BJ (cell line): ENCODE measurements around the gene ARF3. TPM values are rescaled to one million over a fixed set of nuclear protein-coding genes. Genes with fewer than 3 reads are reported as not detected.

Experiments
- CTCF ChIA-PET: fragments of 350-600 bp; formaldehyde crosslinking; extraction: SDS; loops from one replicate; lab custom pipeline; 2021; ENCODE audit warnings: antibody characterized with exemption, inconsistent platforms; lab: Yijun Ruan, JAX
- POLR2A ChIA-PET: fragments of 300-600 bp; sonication (Branson Sonifier 250); formaldehyde crosslinking; extraction: SDS; loops from one replicate; lab custom pipeline; 2021; ENCODE audit warnings: antibody characterized with exemption; lab: Charles Lee
- DNase-seq: peaks from one replicate; pipeline ENCODE4 v3.0.0-alpha.2; 2011; ENCODE audit warnings: low read depth
- H3K27me3 ChIP-seq: 2 replicates; pipeline ENCODE4 v1.6.0; 2011; ENCODE audit warnings: low read length; ENCODE audit not compliant: control insufficient read depth, insufficient read depth
- H3K36me3 ChIP-seq: 2 replicates; pipeline ENCODE4 v1.5.1; 2011; ENCODE audit warnings: low read length; ENCODE audit not compliant: control insufficient read depth, insufficient read depth
- H3K4me3 ChIP-seq: 2 replicates; pipeline ENCODE4 v1.5.1; 2011; ENCODE audit warnings: low read depth, mild to moderate bottlenecking, control low read depth, low read length
- polyA plus RNA-seq: library from polyadenylated mRNA; depleted of rRNA; stranded (reverse); fragments of >200 nt; gene quantifications from 2 replicates; pipeline ENCODE4 v1.2.3, GENCODE V29; 2011; rRNA removed
- small RNA-seq: library from RNA; depleted of rRNA; stranded (forward); fragments of <200 nt; gene quantifications from one replicate; pipeline ENCODE3, GENCODE V24; 2012; ENCODE audit warnings: low replicate concordance, low read depth; ENCODE audit not compliant: insufficient read length
- TF ChIP-seq, protein P1 (sequence below): IDR thresholded peaks from 2 replicates; pipeline ENCODE4 v1.5.1; 2011; ENCODE audit warnings: low read depth, mild to moderate bottlenecking, control low read depth, inconsistent platforms, low read length, moderate library complexity; ENCODE audit not compliant: insufficient read depth

The ARF3 gene
- polyA plus RNA-seq, 1 experiment: 292 TPM

DNA sequence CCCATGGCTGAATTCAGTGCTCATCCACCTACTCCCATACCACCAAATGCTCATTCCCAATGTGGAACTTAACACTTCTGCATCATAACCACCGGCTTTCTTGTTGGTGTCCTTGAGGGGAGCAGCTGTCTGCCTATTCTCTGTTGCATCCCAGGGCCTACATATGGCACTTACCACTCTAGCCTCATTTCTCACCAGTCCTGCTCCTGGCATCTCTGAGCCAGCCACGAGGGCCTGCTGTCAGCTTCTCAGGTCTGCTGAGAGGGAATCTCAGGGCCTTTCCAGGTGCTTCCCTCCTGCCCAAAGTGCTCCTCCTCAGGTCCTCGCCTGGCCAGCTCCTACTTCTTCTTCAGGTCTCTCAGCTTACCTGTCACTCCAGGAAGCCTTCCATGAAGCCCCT, 67.6 kb downstream of the ARF3 start:
- Histone ChIP-seq H3K4me3 (no peak overlapping the region), H3K27me3 (peaks cover 5% of the 10 kb centered on the region; the same call in 1 of the 2 replicates), H3K36me3 (no peaks in the 10 kb centered on the region)
- no peak for DNase-seq
- CTCF ChIA-PET: interaction anchor here (0.9 to 5.2 kb wide), 19 partner anchors 8 to 146 kb away, joined by 3 to 243 read pairs (median 4); partner anchors contain the start of genes ADCY6, DDX23 and RND1
- TF ChIP-seq, protein P1, sequence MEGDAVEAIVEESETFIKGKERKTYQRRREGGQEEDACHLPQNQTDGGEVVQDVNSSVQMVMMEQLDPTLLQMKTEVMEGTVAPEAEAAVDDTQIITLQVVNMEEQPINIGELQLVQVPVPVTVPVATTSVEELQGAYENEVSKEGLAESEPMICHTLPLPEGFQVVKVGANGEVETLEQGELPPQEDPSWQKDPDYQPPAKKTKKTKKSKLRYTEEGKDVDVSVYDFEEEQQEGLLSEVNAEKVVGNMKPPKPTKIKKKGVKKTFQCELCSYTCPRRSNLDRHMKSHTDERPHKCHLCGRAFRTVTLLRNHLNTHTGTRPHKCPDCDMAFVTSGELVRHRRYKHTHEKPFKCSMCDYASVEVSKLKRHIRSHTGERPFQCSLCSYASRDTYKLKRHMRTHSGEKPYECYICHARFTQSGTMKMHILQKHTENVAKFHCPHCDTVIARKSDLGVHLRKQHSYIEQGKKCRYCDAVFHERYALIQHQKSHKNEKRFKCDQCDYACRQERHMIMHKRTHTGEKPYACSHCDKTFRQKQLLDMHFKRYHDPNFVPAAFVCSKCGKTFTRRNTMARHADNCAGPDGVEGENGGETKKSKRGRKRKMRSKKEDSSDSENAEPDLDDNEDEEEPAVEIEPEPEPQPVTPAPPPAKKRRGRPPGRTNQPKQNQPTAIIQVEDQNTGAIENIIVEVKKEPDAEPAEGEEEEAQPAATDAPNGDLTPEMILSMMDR: no peak
- POLR2A ChIA-PET: no interaction called here

Small RNA genes lying within 50 kb of the gene (small RNA-seq; reads per million reads assigned to genes)
- gene AC073610.1: not detected
- gene RNU6-600P: not detected
- not detected for gene RNU6-940P

Other genes starting within 250 kb of the ARF3 start
- gene CCNT1, start 240.8 kb downstream of the ARF3 start, polyA plus RNA-seq: 16.9 and 29.4 TPM in 2 replicates
- gene ADCY6, start 168.4 kb downstream of the ARF3 start, polyA plus RNA-seq: 27.8 and 37.9 TPM in 2 replicates
- 24.2 and 48.2 TPM in 2 replicates for gene CACNB3, start 139.0 kb downstream of the ARF3 start, polyA plus RNA-seq
- gene DDX23, start 105.3 kb downstream of the ARF3 start, polyA plus RNA-seq: 54.5 and 59.4 TPM in 2 replicates
- gene RND1, start 91.6 kb downstream of the ARF3 start, polyA plus RNA-seq: 0.31 and 0.72 TPM in 2 replicates
- 100 and 134 TPM in 2 replicates for gene FKBP11, start 32.0 kb downstream of the ARF3 start, polyA plus RNA-seq
- gene WNT10B, start 14.2 kb upstream of the ARF3 start, polyA plus RNA-seq: 0.63 and 0.76 TPM in 2 replicates
- not detected in 2 replicates for gene WNT1, start 20.8 kb upstream of the ARF3 start, polyA plus RNA-seq
- gene DDN, start 41.9 kb upstream of the ARF3 start, polyA plus RNA-seq: 0.02 and 0.07 TPM in 2 replicates
- 94.1 and 127 TPM in 2 replicates for gene PRKAG1, start 61.3 kb upstream of the ARF3 start, polyA plus RNA-seq
- gene KMT2D, start 103.3 kb upstream of the ARF3 start, polyA plus RNA-seq: 8.2 and 9.7 TPM in 2 replicates
- 0.82 and 1.3 TPM in 2 replicates for gene RHEBL1, start 112.5 kb upstream of the ARF3 start, polyA plus RNA-seq
- not detected in 2 replicates for gene DHH, start 137.3 kb upstream of the ARF3 start, polyA plus RNA-seq
- 37.2 and 63.1 TPM in 2 replicates for gene LMBR1L, start 153.4 kb upstream of the ARF3 start, polyA plus RNA-seq
- 2,513 and 3,601 TPM in 2 replicates for gene TUBA1B, start 173.9 kb upstream of the ARF3 start, polyA plus RNA-seq
- gene TUBA1A, start 231.6 kb upstream of the ARF3 start, polyA plus RNA-seq: 616 and 820 TPM in 2 replicates